Skeletal muscle cell (primary cell): ENCODE results near the gene EVA1C.
"Not testable (repeated sequence)": the region's sequence is repeated elsewhere in the genome, so short reads cannot be mapped to it uniquely, and the experiment has no call there.

Experiments
- DNase-seq: peaks from one replicate; pipeline ENCODE4 v3.0.0-alpha.2; 2010; ENCODE audit warnings: low read depth
- H3K4me3 ChIP-seq: 2 replicates; pipeline ENCODE4 v1.5.1; 2011; ENCODE audit warnings: low read depth, mild to moderate bottlenecking, control low read depth, low read length, moderate library complexity

EVA1C gene

GRCh38 chr21:32482565-32483292 lies 70.2 kb downstream of the EVA1C start:
- DNase-seq: no peak
- H3K4me3 ChIP-seq: no peak overlapping the region

- DNase-seq: no peak
- H3K4me3 ChIP-seq: no peak overlapping the region
Observed at GRCh38 chr21:32483293-32483595, 70.7 kb downstream of the EVA1C start.

GRCh38 chr21:32484706-32485380 lies 72.3 kb downstream of the EVA1C start:
- H3K4me3 ChIP-seq: no peak overlapping the region
- DNase-seq: no peak

- DNase-seq: no peak
- no peak overlapping the region for H3K4me3 ChIP-seq
Observed at GRCh38 chr21:32492376-32492775, 79.9 kb downstream of the EVA1C start.

- DNase-seq: peak; percentile 41
- H3K4me3 ChIP-seq: no peak overlapping the region
Observed at GRCh38 chr21:32494934-32495709, 82.6 kb downstream of the EVA1C start.

GRCh38 chr21:32496568-32496967 lies 84.1 kb downstream of the EVA1C start:
- DNase-seq: no peak
- no peak overlapping the region for H3K4me3 ChIP-seq

- H3K4me3 ChIP-seq: no peak overlapping the region
- DNase-seq: no peak
Observed at GRCh38 chr21:32499249-32500055, 86.9 kb downstream of the EVA1C start.

GRCh38 chr21:32503641-32504040 lies 91.1 kb downstream of the EVA1C start:
- DNase-seq, H3K4me3 ChIP-seq: not testable (repeated sequence)

GRCh38 chr21:32505767-32506166 lies 93.3 kb downstream of the EVA1C start:
- H3K4me3 ChIP-seq, DNase-seq: not testable (repeated sequence)

GRCh38 chr21:32506411-32506965 lies 94.0 kb downstream of the EVA1C start:
- H3K4me3 ChIP-seq, DNase-seq: not testable (repeated sequence)

- no peak for DNase-seq
Observed at GRCh38 chr21:32507342-32507919, 94.9 kb downstream of the EVA1C start.

GRCh38 chr21:32508036-32508435 lies 95.5 kb downstream of the EVA1C start:
- not testable (repeated sequence) for H3K4me3 ChIP-seq, DNase-seq

More at GRCh38 chr21:32507342-32507919, 94.9 kb downstream of the EVA1C start:
- no peak overlapping the region for H3K4me3 ChIP-seq

- H3K4me3 ChIP-seq: no peak overlapping the region
- DNase-seq: no peak
Observed at GRCh38 chr21:32508558-32508957, 96.1 kb downstream of the EVA1C start.

GRCh38 chr21:32508975-32509374 lies 96.5 kb downstream of the EVA1C start:
- not testable (repeated sequence) for DNase-seq, H3K4me3 ChIP-seq

- no peak overlapping the region for H3K4me3 ChIP-seq
- DNase-seq: no peak
Observed at GRCh38 chr21:32514275-32515055, 102.0 kb downstream of the EVA1C start.

GRCh38 chr21:32515874-32516273 lies 103.4 kb downstream of the EVA1C start:
- DNase-seq: no peak
- H3K4me3 ChIP-seq: no peak overlapping the region

GRCh38 chr21:32516756-32517649 lies 104.5 kb downstream of the EVA1C start:
- peak; percentile 94 for DNase-seq
- H3K4me3 ChIP-seq: no peak overlapping the region
